ENCODE results near the gene U2AF1.
"Not testable (repeated sequence)": the region's sequence is repeated elsewhere in the genome, so short reads cannot be mapped to it uniquely, and the experiment has no call there.

The U2AF1 gene, protein sequence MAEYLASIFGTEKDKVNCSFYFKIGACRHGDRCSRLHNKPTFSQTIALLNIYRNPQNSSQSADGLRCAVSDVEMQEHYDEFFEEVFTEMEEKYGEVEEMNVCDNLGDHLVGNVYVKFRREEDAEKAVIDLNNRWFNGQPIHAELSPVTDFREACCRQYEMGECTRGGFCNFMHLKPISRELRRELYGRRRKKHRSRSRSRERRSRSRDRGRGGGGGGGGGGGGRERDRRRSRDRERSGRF

DNA sequence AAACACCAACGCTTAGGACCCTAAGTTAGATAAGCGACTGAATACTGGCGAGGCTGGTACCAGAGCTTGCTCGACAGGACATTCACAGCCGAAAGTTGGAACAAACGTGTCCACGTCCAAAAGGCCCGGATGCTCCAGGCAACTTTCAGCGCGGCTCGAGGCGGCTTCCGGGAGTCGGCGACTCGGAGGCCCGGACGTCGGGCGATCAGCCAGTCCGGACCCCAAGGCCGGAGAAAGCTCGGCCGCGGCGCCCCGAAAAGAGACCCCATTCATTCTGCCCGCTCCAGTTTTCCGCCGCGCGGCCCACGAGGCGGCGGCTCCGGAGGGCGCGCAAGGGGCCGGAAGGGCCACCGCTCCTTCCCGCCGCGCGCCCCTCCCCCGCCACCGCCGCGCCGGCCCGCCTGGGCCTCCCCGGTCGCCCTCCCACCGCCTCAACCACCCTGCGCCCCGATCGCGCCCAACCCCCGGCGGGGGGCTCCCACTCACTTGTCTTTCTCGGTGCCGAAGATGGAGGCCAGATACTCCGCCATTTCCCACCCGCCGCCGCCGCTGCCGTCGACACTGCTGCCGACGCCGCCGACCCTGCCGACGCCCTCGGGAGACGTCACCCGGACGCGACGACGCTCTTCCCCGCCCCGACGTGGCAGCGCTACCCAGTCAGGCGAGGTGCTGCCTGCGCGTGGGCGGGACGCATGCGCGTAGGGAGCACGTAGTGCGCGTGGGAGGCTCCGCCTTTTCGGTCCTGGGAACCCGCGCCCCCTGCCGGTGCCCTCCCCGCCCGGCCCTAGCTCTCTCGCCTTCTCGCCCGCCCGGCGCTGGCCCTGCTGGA, at the start of gene U2AF1:
TSS of gene U2AF1 (minus strand) at position 606 of the 829 bp plus-strand sequence. CDS start at position 530, 76 bp downstream.
- peak in 1 of 2 donors; percentile 31 for DNase-seq (ENCODE audit: low read depth in 2 of 2, low spot score in 1 of 2)

DNA sequence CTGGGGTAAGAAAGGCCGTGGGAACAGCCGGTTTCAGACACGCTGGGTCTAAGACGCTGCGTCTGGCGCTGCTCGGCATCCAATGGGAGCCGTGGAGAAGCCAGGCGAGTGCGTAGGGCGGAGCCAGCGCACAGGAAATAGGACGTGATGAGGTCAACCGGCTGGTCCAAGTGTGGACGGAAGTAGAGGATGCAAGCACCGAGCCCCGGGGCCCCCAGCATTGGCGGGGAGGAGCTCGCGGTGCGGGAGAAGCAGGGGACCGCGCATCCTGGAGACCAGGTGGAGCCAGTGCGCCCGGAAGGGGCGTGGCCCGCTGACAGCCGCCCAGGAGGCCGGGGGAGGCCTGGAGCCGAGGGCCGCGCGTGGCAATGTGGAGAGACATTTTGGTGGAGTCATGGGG, 46.2 kb upstream of the U2AF1 start:
- not testable (repeated sequence) for DNase-seq (ENCODE audit: low read depth in 2 of 2, low spot score in 1 of 2)

DNA sequence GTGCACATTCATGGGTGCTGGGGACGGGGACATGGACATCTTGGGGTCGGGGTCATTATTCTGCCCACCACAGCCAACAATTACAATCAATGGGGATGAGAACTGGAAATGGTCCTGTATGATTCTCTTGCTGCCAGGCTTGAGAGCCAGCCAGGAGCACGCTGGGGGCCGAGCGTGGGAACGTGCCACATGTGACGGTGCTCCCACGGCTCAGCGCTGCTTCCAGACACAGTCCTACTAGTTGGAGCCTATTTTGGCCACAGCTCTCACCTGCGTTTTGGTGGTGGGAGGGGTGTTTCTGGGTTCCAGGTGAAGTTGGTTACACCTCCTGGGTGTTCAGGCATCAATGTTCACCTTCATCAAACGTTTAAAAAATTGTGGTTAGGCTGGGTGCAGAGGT, 42.0 kb upstream of the U2AF1 start:
- not testable (repeated sequence) for DNase-seq (ENCODE audit: low read depth in 2 of 2, low spot score in 1 of 2)

DNA sequence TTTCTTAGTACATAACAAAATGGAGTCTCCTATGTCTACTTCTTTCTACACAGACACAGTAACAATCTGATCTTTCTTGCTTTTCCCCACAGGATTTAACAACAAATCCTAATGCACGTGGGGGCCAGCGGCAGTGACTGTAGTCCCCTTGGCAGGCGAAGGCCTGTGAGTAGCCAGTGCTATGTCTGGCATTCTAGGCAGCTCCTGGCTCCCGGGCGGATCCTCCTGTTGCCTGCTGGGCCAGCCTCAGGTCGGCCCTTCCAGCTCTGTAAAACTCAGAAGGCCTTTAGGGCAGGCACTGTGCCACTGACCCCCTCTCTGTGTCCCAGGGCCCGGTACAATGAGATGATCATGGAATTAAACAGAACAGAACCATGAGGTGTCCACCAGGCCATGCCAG, 40.6 kb upstream of the U2AF1 start:
- DNase-seq (ENCODE audit: low read depth in 2 of 2, low spot score in 1 of 2): not testable (repeated sequence)

DNA sequence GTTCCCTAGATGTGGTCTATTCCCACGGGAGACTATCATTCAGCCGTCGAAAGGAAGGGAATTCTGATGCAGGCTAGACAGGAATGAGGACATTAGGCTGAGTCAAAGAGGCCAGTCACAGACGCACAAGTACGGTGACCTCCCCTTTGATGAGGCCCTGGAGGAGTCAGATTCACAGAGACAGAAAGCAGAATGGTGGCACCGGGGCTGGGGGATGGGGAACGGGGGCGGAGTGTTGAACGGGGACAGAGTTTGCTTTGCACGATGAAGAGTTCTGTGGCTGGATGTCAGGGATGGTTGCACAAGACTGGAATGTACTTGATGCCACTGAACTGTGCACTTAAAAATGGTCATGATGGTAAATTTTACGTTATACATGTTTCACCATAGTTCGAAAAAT, 39.3 kb upstream of the U2AF1 start:
- not testable (repeated sequence) for DNase-seq (ENCODE audit: low read depth in 2 of 2, low spot score in 1 of 2)

DNA sequence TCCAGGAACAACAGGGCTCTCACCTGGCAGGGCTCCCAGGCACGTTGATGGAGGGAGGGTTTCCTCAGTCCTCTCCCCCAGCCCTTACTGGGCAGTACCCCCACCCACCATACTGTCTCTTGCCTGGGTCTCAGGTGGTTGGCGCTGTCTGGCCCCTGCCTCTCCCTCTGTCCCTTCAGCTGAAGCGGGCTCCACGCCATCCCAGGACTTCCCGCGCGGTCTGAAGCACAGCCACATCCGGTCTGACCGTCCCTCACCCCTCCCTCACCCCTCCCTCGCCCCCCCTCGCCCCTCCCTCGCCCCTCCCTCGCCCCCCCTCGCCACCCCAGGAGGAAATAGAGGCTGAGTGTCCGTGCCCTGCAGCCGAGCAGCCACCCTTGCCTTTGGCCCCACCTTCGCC, 34.0 kb upstream of the U2AF1 start:
- DNase-seq (ENCODE audit: low read depth in 2 of 2, low spot score in 1 of 2): not testable (repeated sequence)

DNA sequence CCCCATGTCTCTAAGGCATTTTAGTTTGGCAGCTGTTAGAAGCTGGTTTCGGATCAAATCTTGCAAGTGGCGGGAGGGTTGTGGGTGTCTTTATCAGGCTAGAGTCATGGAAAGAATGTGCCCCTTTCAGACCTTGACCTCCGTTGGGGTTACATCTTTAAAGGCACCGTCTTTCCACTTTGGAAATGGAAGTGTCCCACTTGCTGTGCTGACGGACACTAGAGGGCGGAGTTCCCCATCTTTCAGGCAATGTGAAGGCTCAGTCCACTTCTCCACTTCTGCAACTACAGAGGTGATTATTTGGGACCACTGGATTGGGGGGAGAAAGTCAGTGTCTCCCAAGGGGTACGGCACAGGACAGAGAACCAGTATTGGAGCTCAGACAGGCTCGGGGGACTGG, 31.6 kb upstream of the U2AF1 start:
- not testable (repeated sequence) for DNase-seq (ENCODE audit: low read depth in 2 of 2, low spot score in 1 of 2)

DNA sequence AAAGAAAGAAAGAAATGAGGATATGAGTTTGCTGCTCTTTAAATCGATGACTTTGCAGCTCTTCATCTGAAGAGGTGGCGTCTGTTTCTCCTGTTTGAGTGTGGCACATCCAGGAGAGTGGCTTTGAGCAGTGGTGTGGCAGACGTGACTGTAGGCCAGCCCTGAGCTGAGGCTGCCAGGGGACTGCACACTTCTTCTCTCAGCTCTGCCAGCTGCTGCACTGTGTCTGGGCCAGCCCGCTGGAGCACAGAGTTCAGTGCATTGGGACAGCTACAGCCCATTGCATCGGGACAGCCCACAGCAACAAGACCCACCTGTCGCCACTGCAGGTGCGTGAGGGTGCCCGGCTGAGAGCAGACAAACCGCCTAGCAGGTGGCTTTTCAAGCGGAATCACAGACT, 27.1 kb upstream of the U2AF1 start:
- DNase-seq (ENCODE audit: low read depth in 2 of 2, low spot score in 1 of 2): not testable (repeated sequence)

DNA sequence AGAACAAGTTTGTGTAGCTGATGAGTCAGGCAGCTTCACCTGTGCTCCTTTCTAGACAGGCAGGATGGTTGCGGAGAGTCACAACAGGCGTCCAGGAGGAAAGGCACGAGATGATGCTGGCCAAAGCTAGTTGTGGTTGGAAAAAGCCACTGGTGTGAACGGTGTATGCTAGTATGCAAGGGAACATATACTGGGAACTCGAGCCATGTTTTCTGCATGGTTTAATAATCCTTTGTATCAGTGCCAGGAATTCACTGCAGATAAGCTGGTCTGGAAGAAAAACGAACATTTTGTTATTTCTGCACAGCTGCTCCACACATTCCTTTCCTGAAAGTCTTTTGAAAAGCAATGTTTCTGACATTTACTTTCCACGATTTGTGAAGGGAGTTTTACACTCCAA, 22.7 kb upstream of the U2AF1 start:
- not testable (repeated sequence) for DNase-seq (ENCODE audit: low read depth in 2 of 2, low spot score in 1 of 2)

DNA sequence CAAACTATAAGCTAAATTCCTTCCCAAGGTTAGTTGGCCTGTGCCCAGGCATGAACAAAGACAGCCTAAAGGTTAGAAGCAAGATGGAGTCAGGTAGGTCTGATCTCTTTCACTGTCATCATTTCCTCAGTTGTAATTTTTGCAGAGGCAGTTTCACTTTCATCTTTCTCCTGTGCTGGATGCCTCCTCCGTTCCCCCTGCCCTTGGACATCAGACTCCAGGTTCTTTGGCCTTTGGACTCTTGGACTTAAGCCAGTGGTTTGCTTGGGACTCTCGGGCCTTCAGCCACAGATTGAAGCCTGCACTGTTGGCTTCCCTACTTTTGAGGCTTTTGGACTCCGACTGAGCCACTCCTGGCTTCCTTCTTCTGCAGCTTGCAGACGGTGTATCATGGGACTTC, 8.6 kb upstream of the U2AF1 start:
- DNase-seq (ENCODE audit: low read depth in 2 of 2, low spot score in 1 of 2): not testable (repeated sequence)

DNA sequence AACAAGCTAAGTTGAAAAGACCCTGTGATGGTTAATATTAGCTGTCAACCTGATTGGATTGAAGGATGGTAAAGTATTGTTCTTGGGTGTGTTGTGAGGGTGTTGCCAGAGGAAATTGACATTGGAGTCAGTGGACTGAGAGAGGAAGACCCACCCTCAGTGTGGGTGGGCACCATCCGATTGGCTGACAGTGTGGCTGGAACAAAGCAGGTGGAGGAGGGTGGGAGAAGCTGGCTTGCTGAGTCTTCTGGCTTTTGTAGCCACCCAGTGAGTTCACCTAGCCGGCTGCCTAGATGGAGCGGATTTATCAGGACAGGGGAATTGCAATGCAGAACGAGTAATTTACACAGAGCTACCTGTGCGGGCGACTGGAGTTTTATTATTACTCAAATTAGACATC, 7.1 kb upstream of the U2AF1 start:
- DNase-seq (ENCODE audit: low read depth in 2 of 2, low spot score in 1 of 2): not testable (repeated sequence)

DNA sequence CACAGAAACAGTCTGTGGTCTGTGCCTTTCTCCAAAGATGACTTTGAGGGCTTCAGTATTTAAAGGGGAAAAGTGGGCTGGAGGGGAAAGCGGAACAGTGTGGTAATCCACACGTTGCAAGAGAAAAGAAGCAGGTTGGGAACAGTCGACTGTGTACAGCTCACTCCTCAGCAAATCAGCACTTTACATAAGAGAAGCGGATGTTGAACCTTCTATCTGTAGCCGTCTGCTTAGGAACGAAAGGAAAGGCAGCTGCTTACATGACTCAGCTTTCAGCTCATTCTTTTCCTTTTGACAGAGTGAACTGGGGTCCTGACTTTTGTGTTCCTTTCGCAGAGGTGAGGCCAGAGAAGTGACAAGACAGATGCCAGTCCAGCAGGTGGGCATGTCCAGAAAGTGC, 1.6 kb upstream of the U2AF1 start:
- DNase-seq (ENCODE audit: low read depth in 2 of 2, low spot score in 1 of 2): not testable (repeated sequence)

DNA sequence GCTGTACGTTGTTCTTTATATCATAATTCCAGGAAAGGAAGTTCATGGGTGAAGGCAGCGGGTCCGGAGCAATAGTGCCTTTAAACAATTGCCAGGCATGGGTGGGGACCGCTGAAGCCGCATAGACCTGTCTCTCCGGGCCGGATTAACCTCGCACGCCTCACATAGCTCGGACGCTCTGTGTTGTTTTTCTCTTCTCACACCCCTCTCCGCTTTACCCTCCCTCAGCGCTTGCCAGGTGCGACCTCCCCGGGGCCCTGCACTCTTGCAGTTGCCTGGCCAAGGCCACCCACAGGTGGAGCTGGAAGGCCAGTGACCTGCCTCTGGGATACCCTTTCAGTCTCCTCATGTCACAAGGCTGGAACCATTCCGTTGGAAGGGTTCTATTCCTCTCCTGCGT, 807 bp upstream of the U2AF1 start:
- not testable (repeated sequence) for DNase-seq (ENCODE audit: low read depth in 2 of 2, low spot score in 1 of 2)

DNA sequence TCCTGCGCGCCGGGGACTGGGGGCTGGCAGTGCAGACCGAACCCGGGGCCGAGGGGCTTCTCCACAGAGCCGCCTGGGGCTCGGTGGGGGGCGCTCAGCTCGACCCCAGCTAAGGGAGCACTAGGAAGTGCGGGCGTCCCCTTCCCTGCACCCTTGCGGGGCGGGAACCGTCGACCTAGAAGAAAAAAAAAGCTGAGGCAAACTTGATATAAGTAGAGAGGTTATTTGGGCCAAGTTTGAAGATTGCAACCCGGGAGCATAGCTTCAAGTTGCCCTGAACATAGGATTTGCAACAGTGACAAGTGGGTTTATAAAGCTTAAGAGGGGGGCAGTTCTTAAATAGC, 396 bp upstream of the U2AF1 start:
- DNase-seq (ENCODE audit: low read depth in 2 of 2, low spot score in 1 of 2): not testable (repeated sequence)

DNA sequence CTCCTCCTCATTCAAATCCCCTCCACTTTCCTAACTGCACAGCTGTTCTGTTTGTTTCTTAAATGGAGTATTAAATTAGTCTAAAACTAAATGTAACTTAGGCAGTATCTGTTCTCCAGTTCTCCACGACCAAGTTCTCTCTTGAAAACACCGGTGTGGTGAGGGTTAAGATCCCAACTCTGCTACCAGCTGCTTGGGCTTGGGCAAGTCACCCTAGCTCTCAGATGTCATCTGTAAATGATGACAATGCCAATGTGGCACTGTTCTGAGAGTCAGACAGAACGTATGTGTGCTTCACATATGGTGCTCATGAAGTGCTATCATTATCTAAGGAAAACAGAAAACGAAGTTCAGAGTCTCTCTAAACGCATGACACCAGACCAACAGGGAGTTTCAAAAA, 2.7 kb downstream of the U2AF1 start:
- DNase-seq (ENCODE audit: low read depth in 2 of 2, low spot score in 1 of 2): not testable (repeated sequence)

DNA sequence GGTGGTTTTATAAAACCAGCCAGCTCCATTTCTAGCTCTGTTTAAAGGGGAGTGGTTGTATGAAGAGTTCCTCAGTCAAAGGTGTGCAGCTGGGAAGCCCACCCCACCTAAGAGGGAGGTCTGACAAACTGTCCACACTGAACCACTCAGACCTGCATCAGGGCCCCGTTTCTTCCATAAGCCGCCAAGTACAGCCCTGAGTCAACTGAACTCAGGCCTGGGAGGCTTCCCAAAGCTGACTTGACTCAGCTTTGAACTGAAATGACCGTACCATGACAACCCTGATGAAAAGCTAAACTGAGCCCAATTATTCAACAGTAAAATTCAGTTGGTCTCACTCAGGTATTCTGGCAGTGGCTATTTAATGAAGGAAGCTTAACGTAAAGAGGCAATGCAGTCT, 5.1 kb downstream of the U2AF1 start:
- not testable (repeated sequence) for DNase-seq (ENCODE audit: low read depth in 2 of 2, low spot score in 1 of 2)

DNA sequence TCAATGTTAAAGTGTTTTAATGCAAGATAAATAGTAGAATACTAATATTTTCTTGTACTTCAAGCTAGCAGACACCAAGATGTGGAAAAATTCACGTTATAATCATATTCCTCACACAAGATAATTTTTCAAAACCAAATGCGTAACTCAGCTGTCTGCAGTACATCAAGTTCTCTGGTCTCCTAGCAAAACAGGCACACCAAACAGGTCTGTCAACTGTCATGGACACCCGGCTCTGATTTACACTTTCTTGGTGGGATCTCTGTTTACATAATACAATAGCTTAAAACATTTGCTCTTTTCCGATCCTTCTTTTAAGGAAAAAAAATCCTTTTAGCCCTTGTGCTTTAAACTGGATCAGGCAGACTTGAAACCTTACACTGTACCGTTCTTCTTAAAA, 5.7 kb downstream of the U2AF1 start:
- not testable (repeated sequence) for DNase-seq (ENCODE audit: low read depth in 2 of 2, low spot score in 1 of 2)

DNA sequence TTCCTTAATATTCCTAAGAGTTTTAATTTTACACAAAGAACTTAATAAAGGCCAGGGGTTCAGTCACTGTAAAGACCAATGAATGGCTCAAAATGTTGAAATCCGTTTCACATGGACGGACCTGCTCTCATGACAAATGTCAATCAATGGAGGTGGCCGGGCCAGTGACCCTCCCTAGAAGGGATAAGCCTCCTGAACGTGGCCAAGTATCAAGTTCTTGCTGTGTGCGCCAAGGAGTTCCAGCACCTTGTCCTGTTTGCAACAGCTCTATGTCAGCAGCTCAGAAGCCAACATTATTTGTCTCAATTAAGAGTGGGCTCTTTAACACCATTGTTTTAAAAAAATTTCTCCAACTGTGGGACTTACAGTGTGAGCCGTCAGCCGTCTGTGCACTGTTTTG, 6.4 kb downstream of the U2AF1 start:
- DNase-seq (ENCODE audit: low read depth in 2 of 2, low spot score in 1 of 2): not testable (repeated sequence)

DNA sequence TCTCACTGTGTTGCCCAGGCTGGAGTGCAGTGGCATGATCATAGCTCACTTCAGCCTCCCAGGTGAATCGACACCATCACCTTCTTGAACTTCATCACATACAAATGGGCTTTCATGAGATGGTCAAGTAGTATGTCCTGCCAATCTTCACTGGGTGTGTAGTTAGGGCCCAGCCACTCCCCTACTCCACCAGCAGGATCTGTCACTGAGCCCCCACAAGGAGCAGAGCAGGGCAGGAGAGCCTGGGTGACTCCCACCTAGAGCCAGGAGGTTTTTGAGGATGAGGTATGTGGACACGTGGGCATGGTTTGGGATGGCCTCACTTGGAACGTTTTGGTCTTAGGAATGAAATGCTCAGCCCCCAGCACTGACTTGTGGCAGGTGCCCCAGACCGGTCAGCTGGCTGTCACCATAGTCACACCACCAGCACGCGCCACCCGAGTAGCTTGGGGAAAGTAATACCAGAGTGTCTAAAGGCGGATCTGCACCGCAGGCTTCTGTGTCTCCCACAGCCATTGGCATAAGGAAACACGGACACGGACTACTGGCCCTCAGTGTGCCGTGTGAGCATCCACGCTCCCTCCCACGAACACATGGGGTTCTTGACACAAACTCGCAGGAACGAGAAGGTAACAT, 15.3 kb downstream of the U2AF1 start:
- not testable (repeated sequence) for DNase-seq (ENCODE audit: low read depth in 2 of 2, low spot score in 1 of 2)

DNA sequence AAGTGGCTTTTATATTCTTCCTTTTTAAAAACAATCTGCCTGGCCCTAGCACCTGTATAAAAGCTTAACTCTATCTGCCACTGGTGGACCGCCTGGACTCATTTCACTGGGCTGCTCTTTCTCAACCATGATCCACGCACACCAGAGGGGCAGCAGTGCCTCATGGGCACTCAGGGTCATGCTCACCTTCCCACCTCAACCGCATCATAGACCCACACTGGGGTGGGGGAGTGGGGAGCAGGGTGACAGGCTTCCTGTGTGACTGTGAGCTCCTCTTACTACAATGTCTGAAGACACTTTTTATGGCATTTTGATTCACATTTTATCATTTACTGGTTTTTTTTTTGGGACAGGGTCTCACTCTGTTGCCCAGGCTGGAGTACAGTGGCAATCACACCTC, 16.4 kb downstream of the U2AF1 start:
- DNase-seq (ENCODE audit: low read depth in 2 of 2, low spot score in 1 of 2): not testable (repeated sequence)

DNA sequence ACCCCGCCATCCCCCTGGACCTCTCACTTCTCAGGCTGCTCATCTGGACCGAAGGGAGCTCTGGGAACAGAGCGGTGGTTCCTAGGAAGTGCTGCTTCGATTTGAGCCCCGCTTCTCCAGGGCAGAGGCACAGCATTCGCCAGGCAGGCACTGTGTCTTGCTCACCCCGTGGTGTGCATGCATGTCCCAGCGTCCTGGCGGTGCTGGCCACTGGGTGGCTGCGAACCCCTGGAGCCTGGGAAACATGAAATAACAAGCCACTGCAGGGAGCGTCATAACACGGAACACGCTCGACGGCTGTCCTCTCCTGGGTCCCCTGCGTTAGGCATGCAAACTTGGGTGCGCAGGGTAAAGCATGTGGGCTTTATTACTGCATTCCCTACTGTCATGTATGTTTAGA, 17.9 kb downstream of the U2AF1 start:
- not testable (repeated sequence) for DNase-seq (ENCODE audit: low read depth in 2 of 2, low spot score in 1 of 2)
